Mucosa of gallbladder (tissue), 1 donor: ENCODE data around the gene JAK1. TPM values are rescaled to one million over a fixed set of nuclear protein-coding genes. Genes with fewer than 3 reads are reported as not detected.

Experiments
- DNase-seq: peaks from one replicate; pipeline ENCODE4 v3.0.0-alpha.2; 2020; ENCODE audit warnings: low spot score
- total RNA-seq: library from RNA; stranded (reverse); gene quantifications from one replicate; pipeline ENCODE4 v1.2.1, GENCODE V29; 2021
- donor health status: DM: no; HTN: no; CAD: no.

The JAK1 gene
- total RNA-seq, 1 donor from 2014 or later: 134 TPM

DNA sequence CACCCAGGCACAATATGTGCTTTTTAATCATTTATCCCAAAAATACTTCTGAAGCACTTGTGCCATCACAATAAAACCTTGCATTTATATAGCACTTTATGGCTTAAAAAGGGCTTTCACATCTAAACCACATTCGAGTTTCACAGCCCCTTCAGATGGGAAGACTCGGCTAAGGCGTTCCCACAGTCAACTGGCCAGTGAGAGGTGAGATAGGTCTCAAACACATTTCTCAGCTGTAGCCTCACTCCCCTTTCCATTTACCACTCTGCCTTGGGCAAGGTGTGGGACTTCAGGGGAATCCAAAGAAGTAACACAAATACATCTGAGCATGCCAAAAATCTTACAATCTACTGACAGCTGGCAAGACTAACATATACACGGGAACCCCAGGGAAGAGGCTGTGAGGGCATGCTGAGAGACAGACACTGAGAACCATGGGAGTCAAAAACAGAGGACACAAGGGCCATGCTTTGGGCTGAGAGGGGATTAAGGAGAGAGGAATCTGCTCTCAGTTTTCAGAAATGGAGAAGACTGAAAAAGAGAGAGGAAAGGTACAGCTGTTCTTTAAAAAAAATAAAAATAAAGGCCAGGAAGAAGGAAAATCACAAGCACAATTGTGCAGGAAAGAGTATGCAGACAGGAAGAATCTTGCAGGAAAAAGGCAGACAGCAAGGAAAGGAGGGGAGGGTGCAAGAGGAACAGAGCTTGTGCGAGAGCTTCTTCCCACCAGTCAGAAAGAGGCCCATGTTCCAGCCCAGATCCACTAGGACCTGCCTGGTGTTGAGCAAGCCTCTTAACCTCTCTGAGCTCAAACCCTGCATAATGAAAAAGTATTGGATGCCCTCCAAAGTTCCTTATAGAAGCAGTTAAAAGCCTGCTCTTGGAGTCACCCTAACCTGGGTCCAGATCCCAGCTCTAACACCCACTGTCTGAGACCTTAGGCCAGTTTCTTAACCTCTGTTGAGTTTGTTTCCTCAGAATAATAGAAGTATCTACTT, 73.5 kb downstream of the JAK1 start:
- DNase-seq: no peak

DNA sequence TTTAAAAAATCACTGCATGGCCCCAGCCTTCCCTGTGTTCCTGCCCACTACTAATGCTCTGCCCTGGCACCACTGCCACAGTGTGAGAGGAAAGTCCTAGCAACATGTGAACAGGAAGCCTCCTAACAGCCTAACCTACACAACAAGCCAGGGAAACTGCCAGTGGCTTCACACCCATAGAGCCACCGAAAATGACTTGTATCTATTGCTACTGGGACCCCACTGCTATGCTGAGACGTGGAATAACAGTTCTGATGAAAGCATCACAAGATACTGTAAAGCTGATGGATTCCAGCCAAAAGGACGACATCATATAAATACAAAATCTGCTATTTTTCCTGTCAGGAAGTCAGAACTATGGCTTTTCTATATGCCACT, 74.9 kb downstream of the JAK1 start:
- DNase-seq: no peak

DNA sequence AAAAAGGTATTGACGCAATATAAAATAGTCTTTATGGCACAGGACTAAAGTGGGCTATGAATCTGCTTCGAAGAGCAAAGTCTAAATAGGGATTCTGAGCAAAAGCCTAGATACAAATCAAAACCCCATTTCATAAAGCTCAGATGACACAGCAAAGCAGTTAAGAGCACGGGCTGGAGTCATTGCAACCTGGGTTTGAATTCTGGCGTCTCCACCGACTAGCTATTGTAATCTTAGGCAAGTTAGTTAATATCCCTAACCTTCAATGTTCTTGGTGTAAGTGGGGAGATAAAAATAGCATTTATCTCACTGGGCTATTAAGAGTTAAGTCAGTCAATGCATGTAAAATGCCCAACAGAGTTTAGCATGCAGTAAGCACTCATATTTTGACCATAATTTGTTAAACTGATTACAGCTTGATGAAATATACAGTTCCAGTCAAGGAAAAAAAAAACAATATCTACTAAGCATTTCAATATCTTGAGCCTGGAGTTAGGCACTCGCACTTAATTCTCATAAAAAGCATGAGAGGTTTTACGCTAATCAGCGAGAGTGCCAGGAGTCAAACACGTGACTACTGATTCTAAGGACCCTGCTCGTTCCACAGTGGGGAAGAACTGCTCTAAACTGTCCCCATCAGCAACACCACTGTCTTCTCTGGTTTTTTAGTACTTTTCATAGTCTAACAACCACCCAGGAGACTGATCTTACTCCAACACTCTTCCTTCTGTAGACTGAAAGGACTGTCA, 75.5 kb downstream of the JAK1 start:
- no peak for DNase-seq

DNA sequence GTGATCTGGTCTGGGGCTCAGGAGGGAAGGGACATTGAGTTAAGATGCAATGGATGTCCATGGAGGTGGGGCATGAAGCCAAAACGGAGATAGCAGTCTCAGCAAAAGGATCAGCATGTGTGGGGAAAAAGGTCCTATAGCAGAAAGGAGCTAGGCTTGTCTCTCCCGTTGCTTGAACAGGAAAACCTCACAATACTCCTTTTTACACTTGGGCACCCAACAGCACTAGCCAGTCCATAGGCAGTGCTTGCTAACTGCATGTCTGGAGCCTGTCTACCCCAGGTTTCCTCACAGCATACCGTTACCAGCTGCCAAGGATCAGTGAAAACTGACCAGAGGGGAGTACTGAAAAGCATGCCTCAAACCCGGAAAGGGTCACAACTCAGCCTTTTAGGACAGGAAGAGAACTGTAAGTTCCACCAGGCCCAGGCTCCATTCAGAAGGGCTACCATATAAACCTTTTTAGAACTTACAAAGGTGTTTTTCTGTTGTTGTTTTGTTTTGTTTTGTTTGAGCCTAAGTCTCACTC, 78.6 kb downstream of the JAK1 start:
- DNase-seq: no peak

DNA sequence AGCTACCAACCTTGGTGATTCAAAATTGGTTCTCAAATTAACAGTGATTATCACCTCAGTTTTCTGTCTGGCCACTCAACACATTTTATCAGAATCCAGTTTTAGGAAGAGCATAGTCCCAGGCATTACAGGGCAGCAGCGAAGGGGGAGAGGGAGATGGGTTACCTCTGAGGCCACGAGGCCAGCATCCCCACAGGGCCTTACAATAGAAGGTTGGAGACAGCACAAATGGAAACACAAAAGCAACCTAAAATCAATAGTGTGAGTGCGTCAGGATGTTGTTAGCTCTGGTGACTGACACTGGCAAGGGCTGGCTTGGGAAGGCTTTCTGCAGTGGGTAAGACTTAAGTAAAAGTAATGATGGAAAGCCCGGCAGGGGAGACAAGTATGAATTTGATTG, 79.5 kb downstream of the JAK1 start:
- DNase-seq: no peak

DNA sequence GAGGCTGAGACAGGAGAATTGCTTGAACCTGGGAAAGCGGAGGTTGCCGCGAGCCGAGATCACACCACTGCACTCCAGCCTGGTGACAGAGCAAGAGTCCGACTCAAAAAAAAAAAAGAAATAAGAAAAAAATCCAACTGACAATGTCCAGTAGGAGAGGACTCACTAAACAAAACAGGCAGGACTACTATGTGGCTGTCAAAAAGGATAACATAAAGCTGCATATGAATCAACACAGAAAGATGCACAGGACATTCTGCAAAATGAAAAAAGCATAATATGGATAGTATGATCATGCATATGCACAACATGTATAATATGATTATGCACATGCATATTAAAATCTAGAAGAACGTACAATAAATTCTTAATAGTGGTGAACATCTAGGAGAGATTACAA, 80.7 kb downstream of the JAK1 start:
- no peak for DNase-seq

DNA sequence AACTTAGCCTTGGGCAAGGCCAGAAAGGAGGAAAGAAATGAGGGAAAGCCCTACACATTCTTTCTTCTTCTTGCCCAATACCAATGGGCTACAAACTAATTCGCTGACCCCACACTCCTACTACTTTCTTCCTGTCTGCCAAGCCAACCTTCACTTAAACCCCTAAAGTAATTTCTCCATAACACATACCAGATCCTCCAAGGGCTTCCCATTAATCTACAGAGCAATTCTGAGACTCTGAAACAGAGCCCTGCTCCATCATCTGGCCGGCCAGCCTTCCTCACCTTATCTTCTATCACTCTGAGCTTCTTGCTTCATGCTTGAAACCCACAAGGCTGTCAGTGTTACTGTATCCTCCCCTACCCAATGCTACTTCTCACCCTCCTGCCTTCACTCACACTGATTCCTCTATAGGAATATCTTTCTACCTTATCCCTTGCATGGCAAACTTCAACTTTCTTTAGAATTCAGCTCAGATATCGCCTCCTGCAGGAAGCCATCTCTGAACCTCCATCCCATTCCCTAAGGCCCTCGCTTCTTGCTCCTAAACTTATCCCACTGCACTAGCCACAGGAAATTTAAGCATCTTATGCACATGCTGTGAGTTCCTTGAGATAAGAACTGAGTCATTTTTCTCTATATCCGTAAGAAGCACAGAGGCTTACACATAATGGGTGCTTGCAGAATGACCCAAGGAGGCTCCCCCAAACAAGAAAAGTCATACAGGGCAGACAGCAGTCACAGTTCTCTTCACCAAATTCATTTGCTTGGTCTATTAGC, 81.9 kb downstream of the JAK1 start:
- DNase-seq: no peak

DNA sequence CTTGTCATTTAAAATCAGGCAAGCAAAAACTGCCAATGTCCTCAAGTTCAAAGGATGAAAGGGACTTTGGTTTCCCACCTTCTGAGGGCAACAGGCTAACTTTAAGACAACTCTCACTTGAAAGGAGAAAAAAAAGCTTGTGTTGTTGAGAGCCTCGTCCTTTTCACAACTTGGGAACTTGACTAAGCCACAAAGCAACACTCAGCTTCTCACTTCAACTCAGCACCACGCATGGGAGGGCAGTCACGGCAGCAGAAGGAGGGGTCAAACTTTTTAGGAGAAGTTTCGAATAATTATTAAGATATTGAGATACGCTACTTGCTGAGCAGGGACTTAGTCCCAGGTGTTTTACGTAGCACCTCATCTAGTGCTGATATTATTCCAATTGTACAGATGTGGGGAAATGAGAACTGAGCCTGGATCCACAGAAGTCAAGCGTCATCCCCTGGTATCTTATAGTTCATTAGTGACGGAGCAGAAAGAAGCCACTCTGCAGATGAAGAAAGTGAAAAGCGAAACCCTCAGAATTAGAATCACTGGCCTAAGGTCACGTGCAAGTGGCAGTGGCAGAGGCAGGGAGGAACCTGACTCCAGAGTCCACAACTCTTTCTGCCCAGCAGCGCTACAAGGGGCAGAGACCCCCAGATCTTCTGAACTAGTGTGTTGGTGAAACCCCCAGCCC, 83.6 kb downstream of the JAK1 start:
- DNase-seq: no peak

DNA sequence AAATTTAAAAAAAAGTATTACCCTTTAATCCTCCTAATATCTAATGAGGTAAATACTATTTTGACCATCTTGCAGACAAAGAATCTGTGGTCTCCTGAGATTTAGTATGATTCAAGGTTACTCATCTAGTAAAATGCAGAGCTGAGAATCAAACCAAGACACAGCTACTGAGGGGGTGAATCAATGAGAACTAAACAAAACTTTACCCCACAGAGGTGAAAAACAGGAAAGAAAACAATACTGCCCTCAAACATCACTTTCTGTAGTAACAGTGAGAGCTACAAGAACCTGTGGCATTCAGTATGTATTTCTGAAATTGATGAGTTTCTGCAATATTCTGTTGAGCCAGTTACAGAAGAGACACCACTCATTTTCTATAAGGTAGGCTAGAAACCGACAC, 85.1 kb downstream of the JAK1 start:
- no peak for DNase-seq

DNA sequence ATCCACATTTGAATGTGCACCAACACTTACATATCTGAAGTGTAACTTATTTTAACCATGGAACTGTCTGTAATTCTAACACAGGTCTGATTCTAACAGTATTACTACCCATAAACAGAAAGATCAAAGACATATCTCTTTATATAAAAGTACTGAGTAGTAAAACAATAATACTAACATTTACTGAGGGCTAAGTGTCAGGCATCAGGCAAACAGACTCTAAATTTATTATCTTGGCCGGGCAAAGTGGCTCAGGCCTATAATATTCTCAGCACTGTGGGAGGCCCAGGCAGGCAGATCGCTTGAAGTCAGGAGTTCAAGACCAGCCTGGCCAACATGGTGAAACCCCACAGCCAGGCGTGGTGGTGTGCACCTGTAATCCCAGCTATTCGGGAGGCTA, 85.9 kb downstream of the JAK1 start:
- DNase-seq: no peak

DNA sequence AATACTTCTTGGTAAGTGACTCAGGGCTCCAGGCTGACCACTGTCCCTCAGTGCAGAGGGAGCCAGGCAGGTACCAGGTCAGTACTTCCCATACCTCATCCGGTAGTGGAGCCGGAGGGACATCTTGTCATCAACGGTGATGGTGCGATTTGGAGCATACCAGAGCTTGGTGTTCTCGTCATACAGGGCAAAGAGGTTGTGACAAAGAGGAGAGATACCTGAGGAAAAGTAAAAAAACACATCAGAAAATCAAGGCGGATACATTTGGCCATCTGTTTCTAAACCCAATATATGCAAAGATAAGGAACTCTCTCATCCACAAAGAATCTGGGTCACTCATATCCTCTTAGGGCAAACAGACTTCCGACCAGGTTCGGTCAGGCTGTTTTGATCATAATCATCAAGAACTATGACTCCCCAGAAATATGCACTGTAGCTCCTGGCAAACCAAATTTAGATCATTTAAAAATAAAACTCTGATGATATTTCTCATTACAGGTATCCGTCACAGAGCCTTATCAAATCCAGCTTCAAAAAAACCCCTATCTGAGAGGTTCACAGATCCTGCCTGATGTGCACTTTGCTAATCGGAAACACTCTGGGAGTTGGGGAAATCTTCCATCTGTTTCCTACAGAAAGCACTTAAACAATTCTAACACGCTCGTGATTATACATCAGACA, 87.3 kb downstream of the JAK1 start:
- no peak for DNase-seq

DNA sequence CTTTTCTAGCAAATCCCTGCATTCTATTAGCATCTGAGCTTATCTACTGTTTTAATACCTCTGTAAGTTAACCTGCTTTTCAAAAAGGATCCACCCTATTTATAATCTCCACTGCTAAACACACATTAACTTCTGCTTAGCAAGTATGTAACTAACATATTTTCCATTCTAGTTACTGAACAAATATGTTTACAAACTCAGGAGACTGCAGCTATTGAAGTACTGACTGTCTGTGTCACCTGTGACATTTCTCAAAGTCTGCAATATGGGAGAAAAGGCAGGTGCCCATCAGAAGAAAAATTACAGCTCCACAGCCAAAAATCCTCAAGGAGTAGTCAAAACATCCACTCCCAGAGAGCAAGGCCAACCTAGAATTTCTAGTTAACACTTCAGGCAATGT, 88.3 kb downstream of the JAK1 start:
- DNase-seq: no peak

DNA sequence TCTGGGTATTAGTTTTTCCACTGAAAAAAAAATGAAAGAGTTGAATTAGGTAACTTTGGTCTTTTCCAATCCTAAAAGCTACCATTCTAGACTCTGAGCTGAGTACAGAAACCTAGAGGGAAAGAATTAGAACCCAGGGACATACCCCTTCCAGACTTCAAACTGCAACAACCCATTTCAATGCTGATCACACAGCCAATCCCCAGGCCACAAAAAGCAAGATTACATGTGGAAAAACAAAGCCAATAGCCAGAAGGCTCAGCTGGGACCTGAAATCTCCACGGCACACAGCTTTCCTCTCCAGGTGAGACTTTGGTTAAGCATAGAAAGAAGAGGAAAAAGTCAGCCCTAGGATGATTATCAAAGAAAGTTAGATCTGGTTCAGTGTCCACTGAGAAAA, 88.8 kb downstream of the JAK1 start:
- no peak for DNase-seq

DNA sequence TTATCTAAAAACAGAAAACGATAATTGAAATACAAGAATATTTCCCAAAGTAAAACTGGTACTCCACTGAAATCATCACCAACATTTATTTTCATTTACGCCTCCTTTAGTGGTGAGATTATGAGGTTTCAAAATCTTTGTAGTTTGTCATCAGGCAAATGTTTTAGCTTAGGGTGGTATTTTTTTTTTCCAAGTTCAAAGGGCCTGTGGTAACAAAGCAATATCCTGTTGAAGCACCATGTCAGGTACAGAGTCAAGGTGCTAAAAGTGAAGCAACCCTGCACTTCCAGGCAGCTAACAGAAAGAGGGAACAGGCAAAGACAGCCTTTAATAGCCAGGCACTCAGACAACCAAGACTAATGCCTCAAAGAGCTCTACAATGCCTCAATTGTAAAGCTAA, 89.2 kb downstream of the JAK1 start:
- no peak for DNase-seq

DNA sequence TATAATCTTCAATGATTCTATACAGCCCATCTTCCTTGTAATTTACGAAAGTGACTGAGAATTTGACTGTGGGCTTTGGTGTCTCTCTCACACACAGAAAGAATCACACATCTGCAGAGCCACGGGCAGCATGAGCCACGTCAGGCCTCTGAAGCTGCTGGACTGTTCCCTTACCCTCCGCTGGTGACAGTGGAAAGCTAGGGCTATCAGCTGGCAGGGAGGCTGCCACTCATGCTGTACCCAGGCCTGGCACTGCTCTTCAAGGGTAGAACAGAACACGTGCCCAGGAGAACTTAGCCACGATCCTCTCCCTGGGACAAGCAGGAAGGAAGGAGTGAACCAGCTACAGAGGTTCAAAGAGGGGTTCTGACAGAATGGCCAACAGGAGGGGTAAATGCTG, 90.7 kb downstream of the JAK1 start:
- DNase-seq: no peak

DNA sequence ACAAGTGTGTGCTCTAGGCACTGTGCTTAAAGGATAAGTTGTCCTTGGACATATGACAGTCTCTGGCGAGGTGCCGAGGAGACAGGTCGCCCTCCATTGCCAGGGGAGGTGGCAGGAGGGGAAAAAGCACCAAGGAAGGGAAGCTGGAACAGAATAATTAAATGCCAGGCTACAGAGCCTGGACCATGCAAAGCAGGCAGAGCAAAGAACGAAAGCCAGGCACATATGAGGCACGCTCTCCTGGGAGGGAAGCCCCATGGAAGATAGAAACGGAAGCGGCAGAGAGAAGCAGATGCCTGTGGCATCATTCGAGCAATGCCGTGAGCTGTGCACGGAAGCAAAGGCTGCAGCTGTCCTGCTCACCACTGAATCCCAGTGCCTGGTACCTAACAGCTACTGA, 91.2 kb downstream of the JAK1 start:
- DNase-seq: no peak

DNA sequence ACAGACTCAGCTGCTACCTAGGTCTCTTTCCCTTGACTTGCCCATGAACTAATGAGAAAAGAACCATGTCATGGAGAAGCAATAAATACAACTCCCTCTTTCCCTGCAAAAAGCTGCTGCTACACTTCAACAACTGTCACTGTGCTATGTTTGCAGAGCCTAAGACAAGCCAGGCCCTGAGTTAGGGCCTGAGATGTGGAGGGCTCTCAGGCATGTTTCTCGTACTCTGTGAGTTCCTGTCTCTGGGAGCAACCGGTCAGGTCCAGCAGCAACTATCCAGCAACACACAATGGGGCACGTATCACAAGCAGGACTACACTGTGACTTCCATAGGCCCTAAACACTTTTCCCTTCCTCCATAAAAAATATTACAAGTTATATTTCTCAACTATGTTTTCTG, 91.7 kb downstream of the JAK1 start:
- DNase-seq: no peak

DNA sequence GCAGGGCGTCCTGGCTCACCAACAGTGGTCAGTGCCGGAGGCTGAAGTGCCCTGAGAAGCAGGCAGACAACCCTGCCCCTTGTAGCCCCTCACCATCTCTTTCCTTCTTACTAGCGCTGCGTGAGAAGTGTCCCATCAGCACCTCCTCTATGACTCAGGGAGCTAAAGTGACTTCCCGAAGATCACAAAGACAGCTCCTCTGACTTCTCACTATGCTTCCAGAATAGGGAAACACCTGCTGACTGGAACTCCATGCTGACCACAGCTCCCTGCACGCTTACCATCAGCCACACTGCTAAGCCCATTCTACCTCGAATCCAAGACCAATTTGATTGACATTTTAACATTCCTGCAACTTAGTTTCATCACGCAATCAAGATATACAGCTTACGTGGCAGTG, 92.8 kb downstream of the JAK1 start:
- no peak for DNase-seq

DNA sequence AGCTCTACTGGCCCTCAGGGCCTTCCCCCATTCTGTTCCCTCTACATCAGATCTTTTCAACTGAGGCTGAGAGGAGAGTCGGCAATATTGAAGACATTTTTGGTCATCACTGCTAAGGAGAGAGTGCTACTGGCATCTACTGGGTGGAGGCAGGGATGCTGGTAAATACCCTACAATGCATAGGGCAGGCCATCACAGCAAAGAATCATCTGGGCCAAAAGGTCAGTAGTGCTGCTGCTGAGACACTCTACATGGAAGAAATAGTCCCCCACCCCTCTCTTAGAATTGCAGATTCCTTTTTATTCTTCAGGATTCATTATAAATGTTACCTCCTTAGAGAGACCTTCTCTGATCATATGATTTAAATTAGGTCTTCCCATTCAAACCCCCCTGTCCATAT, 94.3 kb downstream of the JAK1 start:
- DNase-seq: no peak

DNA sequence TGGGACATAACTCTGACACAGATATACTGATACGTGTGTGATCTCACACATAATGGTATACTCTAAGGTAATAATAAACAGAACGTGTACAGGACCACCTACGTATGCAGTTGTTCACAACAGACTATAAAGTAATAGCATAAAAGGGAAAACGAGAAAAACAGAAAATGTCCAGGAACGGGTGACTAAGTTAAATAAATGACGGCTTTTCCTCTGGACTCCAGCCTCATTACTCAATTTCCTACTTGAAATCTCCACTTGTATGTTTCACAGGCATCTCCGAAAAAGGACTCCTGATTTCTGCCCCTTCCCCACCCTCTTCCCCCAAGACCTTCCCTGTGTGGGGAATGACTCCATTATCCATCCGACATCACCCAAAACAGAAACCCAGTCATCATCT, 95.1 kb downstream of the JAK1 start:
- no peak for DNase-seq

DNA sequence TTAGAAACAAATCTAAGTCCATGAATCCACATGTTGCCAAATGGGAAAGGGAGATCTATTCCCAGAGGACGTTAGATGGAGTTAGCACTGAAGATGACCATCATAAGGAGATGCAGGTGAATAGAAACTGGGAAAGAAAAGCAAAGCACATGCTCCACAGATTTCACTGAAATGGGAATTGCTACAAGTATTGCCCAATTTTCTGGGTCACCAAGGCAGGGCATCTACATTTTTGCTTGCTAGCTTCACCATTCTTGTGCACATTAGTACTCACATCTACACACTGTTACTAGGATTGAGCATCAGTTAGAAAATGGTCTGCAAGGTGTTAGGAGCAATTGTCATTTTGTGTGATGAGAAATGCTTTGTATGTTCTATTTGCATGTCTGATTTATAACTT, 99.1 kb downstream of the JAK1 start:
- no peak for DNase-seq
